Measurements from ENCODE around the gene SLC1A1.

- no peak for TF ChIP-seq CTCF (IDR thresholded peaks at IDR 0.05)
- no peak for TF ChIP-seq REST (IDR thresholded peaks at IDR 0.05; ENCODE audit: insufficient read depth in 1 of 2, low read depth in 2 of 2, low read length in 1 of 2)
- TF ChIP-seq TCF7L2 (IDR thresholded peaks at IDR 0.05; ENCODE audit: low read depth, low read length): no peak
- no peak for TF ChIP-seq SIN3A (IDR thresholded peaks at IDR 0.05; ENCODE audit: borderline replicate concordance, insufficient read depth, low read depth, low read length)
- TF ChIP-seq POLR2AphosphoS5 (IDR thresholded peaks at IDR 0.05; ENCODE audit: low read depth, low read length): no peak
These were observed 7.6 kb downstream of the SLC1A1 start for GRCh38 chr9:4497855-4498254.

Data from Panc1 (cell line).